Keratinocyte (primary cell): ENCODE measurements around the gene RTN1. TPM values are rescaled to one million over a fixed set of nuclear protein-coding genes. Genes with fewer than 3 reads are reported as not detected.

Experiments used
- DNase-seq: peaks from one replicate; pipeline ENCODE4 v3.0.0-alpha.2; 2011; ENCODE audit warnings: low read depth, missing footprints, low spot score
- FAIRE-seq: peaks from 2 replicates; lab custom pipeline; 2011; peaks lifted over from hg19 to GRCh38; lab: Jason Lieb, UNC
- H2AFZ ChIP-seq: 2 replicates; pipeline ENCODE4 v1.6.0; 2012; ENCODE audit warnings: low read length, control low read depth, inconsistent platforms; ENCODE audit not compliant: control insufficient read depth
- H3K27ac ChIP-seq: 2 replicates; pipeline ENCODE4 v1.5.1; 2011; ENCODE audit warnings: low read length; ENCODE audit not compliant: control insufficient read depth, insufficient read depth
- H3K27me3 ChIP-seq: 3 replicates; pipeline ENCODE4 v1.6.0; 2011; ENCODE audit warnings: low read length; ENCODE audit not compliant: control insufficient read depth, insufficient read depth; ENCODE audit errors: extremely low read depth
- H3K36me3 ChIP-seq, 2 experiments: 2 replicates in 1 of 2; 3 replicates in 1 of 2; pipeline ENCODE4 v1.5.1; 2011; ENCODE audit warnings: low read length in 2 of 2, mild to moderate bottlenecking in 1 of 2; ENCODE audit not compliant: control insufficient read depth in 2 of 2, insufficient read depth in 2 of 2; ENCODE audit errors: extremely low read depth in 1 of 2
- H3K4me1 ChIP-seq: 3 replicates; pipeline ENCODE4 v1.5.1; 2011; ENCODE audit warnings: low read length; ENCODE audit not compliant: control insufficient read depth, insufficient read depth; ENCODE audit errors: extremely low read depth
- H3K4me2 ChIP-seq: 3 replicates; pipeline ENCODE4 v1.6.0; 2011; ENCODE audit warnings: low read depth, low read length; ENCODE audit not compliant: control insufficient read depth, insufficient read depth; ENCODE audit errors: extremely low read depth
- H3K4me3 ChIP-seq, 3 experiments: fragments of 200-600 bp in 1 of 3; sonication (generic) in 1 of 3; 2 replicates in 2 of 3; 3 replicates in 1 of 3; pipeline ENCODE4 v1.5.1; 2011 to 2016; ENCODE audit warnings: low read length in 3 of 3, mild to moderate bottlenecking in 3 of 3, control low read depth in 2 of 3, inconsistent platforms in 1 of 3, low read depth in 1 of 3, mixed read lengths in 1 of 3, mixed run types in 1 of 3, moderate library complexity in 1 of 3; ENCODE audit not compliant: control insufficient read depth in 2 of 3, insufficient read depth in 2 of 3; ENCODE audit errors: extremely low read depth in 1 of 3
- H3K79me2 ChIP-seq: 2 replicates; pipeline ENCODE4 v1.6.0; 2012; ENCODE audit warnings: low read length; ENCODE audit not compliant: control insufficient read depth, insufficient read depth
- H3K9ac ChIP-seq: 3 replicates; pipeline ENCODE4 v1.6.0; 2011; ENCODE audit warnings: low read length; ENCODE audit not compliant: control insufficient read depth, insufficient read depth; ENCODE audit errors: extremely low read depth
- H3K9me1 ChIP-seq: 3 replicates; pipeline ENCODE4 v1.6.0; 2011; ENCODE audit warnings: low read length; ENCODE audit not compliant: control insufficient read depth, insufficient read depth; ENCODE audit errors: extremely low read depth
- H3K9me3 ChIP-seq: 2 replicates; pipeline ENCODE4 v1.5.1; 2012; ENCODE audit warnings: low read depth, low read length; ENCODE audit not compliant: control insufficient read depth
- H4K20me1 ChIP-seq: 3 replicates; pipeline ENCODE4 v1.6.0; 2011; ENCODE audit warnings: low read length; ENCODE audit not compliant: control insufficient read depth, insufficient read depth; ENCODE audit errors: extremely low read depth
- EZH2 ChIP-seq: IDR thresholded peaks from one replicate; pipeline ENCODE4 v1.6.1; 2012; ENCODE audit warnings: inconsistent platforms, mild to moderate bottlenecking, low read length, moderate library complexity
- dilution Hi-C: fragments of 300-500 bp; cut with MboI; formaldehyde crosslinking; loops from one replicate; pipeline ENCODE4 v1.7.0; 2020; ENCODE audit warnings: low sequenced_read_pairs; ENCODE audit not compliant: extremely low pct_ligation_motif_present
- polyA plus RNA-seq, 5 experiments: library from polyadenylated mRNA; depleted of rRNA in 3 of 5; stranded (reverse) in 3 of 5; stranded (forward) in 1 of 5; unstranded in 1 of 5; fragments of >200 nt; gene quantifications; 1 replicate in 1 of 5; 2 replicates in 3 of 5; 3 replicates in 1 of 5; pipeline versions ENCODE4 v1.2.1 to v1.2.3, GENCODE V29; 2011 to 2012; ENCODE audit warnings: missing spikeins in 2 of 5, low read depth in 1 of 5, low replicate concordance in 1 of 5
- TF ChIP-seq, protein P1 (sequence below), 3 experiments: IDR thresholded peaks in 1 of 3; conservative IDR thresholded peaks in 1 of 3; optimal IDR thresholded peaks in 1 of 3; 2 replicates in 2 of 3; 3 replicates in 1 of 3; pipeline versions ENCODE3 to v1.5.1; 2011; ENCODE audit warnings: low read length in 3 of 3, mild to moderate bottlenecking in 3 of 3, moderate library complexity in 2 of 3, control low read depth in 1 of 3, inconsistent platforms in 1 of 3; ENCODE audit not compliant: insufficient read depth in 2 of 3; ENCODE audit errors: extremely low read depth in 1 of 3

The RTN1 gene
- polyA plus RNA-seq, 1 donor (not counting 4 experiments of a cell fraction or from before 2014, with no cell fraction given): 0.05 TPM

DNA sequence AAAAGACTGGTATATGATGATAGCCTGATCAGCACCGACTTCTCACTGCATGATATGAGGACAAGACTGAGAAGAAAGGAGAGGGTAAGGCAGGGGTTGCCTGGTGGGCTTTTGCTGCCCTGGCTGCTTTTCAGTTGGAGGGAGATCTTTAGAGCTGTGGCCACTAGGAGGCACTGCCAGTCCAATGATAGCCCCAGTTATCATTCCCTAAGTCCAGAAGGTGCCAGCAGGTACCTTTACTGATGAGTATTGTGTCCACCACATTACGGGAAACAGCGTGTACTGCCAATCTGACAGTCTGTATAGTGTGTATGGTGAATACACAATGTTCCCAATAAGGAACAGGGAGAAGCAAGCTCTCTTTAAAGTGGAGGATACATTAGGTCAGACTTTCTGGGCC, 238.2 kb downstream of the RTN1 start:
- Histone ChIP-seq H3K27ac (no peak overlapping the region), H3K9me3 (no peaks in the 10 kb centered on the region), H4K20me1 (no peaks in the 10 kb centered on the region), H3K36me3 (no peaks in the 10 kb centered on the region), H3K27me3 (peaks cover 26% of the 10 kb centered on the region), H3K9me1 (no peaks in the 10 kb centered on the region), H3K79me2 (no peaks in the 10 kb centered on the region), H3K9ac (no peak overlapping the region), H3K4me3 (no peak overlapping the region), H3K4me2 (no peak overlapping the region), H3K4me1 (no peaks in the 10 kb centered on the region), H2AFZ (no peak overlapping the region)
- DNase-seq: no peak
- dilution Hi-C loops: no loop called here
- TF ChIP-seq EZH2: no peak
- TF ChIP-seq, protein P1, sequence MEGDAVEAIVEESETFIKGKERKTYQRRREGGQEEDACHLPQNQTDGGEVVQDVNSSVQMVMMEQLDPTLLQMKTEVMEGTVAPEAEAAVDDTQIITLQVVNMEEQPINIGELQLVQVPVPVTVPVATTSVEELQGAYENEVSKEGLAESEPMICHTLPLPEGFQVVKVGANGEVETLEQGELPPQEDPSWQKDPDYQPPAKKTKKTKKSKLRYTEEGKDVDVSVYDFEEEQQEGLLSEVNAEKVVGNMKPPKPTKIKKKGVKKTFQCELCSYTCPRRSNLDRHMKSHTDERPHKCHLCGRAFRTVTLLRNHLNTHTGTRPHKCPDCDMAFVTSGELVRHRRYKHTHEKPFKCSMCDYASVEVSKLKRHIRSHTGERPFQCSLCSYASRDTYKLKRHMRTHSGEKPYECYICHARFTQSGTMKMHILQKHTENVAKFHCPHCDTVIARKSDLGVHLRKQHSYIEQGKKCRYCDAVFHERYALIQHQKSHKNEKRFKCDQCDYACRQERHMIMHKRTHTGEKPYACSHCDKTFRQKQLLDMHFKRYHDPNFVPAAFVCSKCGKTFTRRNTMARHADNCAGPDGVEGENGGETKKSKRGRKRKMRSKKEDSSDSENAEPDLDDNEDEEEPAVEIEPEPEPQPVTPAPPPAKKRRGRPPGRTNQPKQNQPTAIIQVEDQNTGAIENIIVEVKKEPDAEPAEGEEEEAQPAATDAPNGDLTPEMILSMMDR (optimal IDR thresholded peaks at IDR 0.05 in 1 of 3, IDR thresholded peaks at IDR 0.05 in 1 of 3, conservative IDR thresholded peaks at IDR 0.05 in 1 of 3; ENCODE audit: extremely low read depth in 1 of 3, insufficient read depth in 2 of 3, low read length in 3 of 3): peak; percentile 66 to 78 (median 69)
- FAIRE-seq: no peak

DNA sequence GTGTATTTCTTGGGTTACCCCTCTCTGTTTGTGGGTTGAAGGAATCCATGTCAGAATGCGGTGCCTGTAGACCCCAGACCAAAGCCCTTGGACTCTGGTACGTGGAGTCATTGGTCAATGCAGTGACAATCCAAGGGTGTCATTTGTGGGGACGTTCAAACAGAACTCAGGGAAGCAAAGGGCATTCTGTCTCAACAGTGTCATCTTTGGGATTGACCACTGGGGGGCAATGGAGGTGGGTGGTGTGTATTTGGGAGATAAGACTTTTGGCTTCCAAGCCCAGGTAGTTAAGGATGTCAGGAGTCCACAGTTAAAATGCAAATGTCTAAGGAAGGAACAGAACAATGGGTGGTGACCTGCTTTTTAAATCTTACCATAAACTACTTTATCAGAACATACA, 239.3 kb downstream of the RTN1 start:
- dilution Hi-C loops: no loop called here

More for the DNA sequence above, 239.3 kb downstream of the RTN1 start:
- Histone ChIP-seq H3K9me3 (no peaks in the 10 kb centered on the region), H3K4me2 (no peak overlapping the region), H3K36me3 (no peaks in the 10 kb centered on the region), H3K4me1 (no peaks in the 10 kb centered on the region), H3K27ac (no peak overlapping the region), H3K9ac (no peak overlapping the region), H2AFZ (no peak overlapping the region), H3K79me2 (no peaks in the 10 kb centered on the region), H3K27me3 (peaks cover 35% of the 10 kb centered on the region), H3K9me1 (no peaks in the 10 kb centered on the region), H3K4me3 (no peak overlapping the region), H4K20me1 (no peaks in the 10 kb centered on the region)
- DNase-seq (no peak), FAIRE-seq (no peak)
- TF ChIP-seq, protein P1 (optimal IDR thresholded peaks at IDR 0.05 in 1 of 3, IDR thresholded peaks at IDR 0.05 in 1 of 3, conservative IDR thresholded peaks at IDR 0.05 in 1 of 3; ENCODE audit: extremely low read depth in 1 of 3, insufficient read depth in 2 of 3, low read length in 3 of 3): peak in 2 of 3 experiments; percentile 36 to 44
- no peak for TF ChIP-seq EZH2
